ENCODE results near the gene EEF1A1. TPM values are rescaled to one million over a fixed set of nuclear protein-coding genes. Genes with fewer than 3 reads are reported as not detected.
A peak's percentile ranks its signal among the peaks of the same experiment; 100 is the strongest.
"Not testable (repeated sequence)": the region's sequence is repeated elsewhere in the genome, so short reads cannot be mapped to it uniquely, and the experiment has no call there.

The EEF1A1 gene
- total and polyA plus RNA-seq, 5 donors: 2,506 to 6,620 (median 4,687) TPM

- 22% methylated on average over 15 of the region's 19 CpGs for WGBS
- not testable (repeated sequence) for H3K4me3 ChIP-seq (ENCODE audit: low read length); ATAC-seq; H3K27me3 ChIP-seq (ENCODE audit: control insufficient read depth, insufficient read depth); H3K9me3 ChIP-seq (ENCODE audit: control insufficient read depth, low read length); H3K27ac ChIP-seq (ENCODE audit: low read length); H3K4me1 ChIP-seq (ENCODE audit: control insufficient read depth, insufficient read depth, low read length); DNase-seq
- intact Hi-C loops (cut with DNase I): loop anchor here in 3 of 4 donors (5.0 to 10.0 kb wide), 4 partner anchors 86 to 134 kb away; partner anchors contain the start of gene SLC17A5 (in 1 of the 3)
Measured at GRCh38 chr6:73518100-73518981, 2.5 kb downstream of the EEF1A1 start.

GRCh38 chr6:73516514-73517489 is 4.0 kb downstream of the EEF1A1 start:
- Histone ChIP-seq H3K4me1 (ENCODE audit: control insufficient read depth, insufficient read depth, low read length) (no peaks in the 10 kb centered on the region), H3K4me3 (ENCODE audit: low read length) (no peak overlapping the region), H3K27ac (ENCODE audit: low read length) (no peak overlapping the region), H3K9me3 (ENCODE audit: control insufficient read depth, low read length) (no peaks in the 10 kb centered on the region), H3K27me3 (ENCODE audit: control insufficient read depth, insufficient read depth) (no peaks in the 10 kb centered on the region)
- no peak for ATAC-seq
- no peak for DNase-seq
- intact Hi-C loops (cut with DNase I): loop anchor here in 3 of 4 donors (5.0 to 10.0 kb wide), 4 partner anchors 88 to 135 kb away; partner anchors contain the start of gene SLC17A5 (in 1 of the 3)
- WGBS: 66% methylated on average over 4 of the region's 4 CpGs

- intact Hi-C loops (cut with DNase I): loop anchor here (2.0 to 10.0 kb wide), 5 partner anchors 90 to 137 kb away; partner anchors contain the start of gene SLC17A5 (in 1 of the 4)
- DNase-seq: no peak
- H3K9me3 ChIP-seq (ENCODE audit: control insufficient read depth, low read length): no peaks in the 10 kb centered on the region
- H3K27me3 ChIP-seq (ENCODE audit: control insufficient read depth, insufficient read depth): no peaks in the 10 kb centered on the region
- H3K4me1 ChIP-seq (ENCODE audit: control insufficient read depth, insufficient read depth, low read length): no peaks in the 10 kb centered on the region
- 39% methylated on average over 4 of the region's 4 CpGs for WGBS
- ATAC-seq: peak in 1 of 2 donors; percentile 7
- no peak overlapping the region for H3K4me3 ChIP-seq (ENCODE audit: low read length)
- H3K27ac ChIP-seq (ENCODE audit: low read length): peak overlapping the region; percentile 12
Measured at GRCh38 chr6:73515204-73515655, 5.6 kb downstream of the EEF1A1 start.

GRCh38 chr6:73514746-73515110 is 6.1 kb downstream of the EEF1A1 start:
- Histone ChIP-seq H3K4me1 (ENCODE audit: control insufficient read depth, insufficient read depth, low read length) (no peaks in the 10 kb centered on the region), H3K27ac (ENCODE audit: low read length) (no peak overlapping the region), H3K4me3 (ENCODE audit: low read length) (no peak overlapping the region), H3K27me3 (ENCODE audit: control insufficient read depth, insufficient read depth) (no peaks in the 10 kb centered on the region), H3K9me3 (ENCODE audit: control insufficient read depth, low read length) (no peaks in the 10 kb centered on the region)
- 53% methylated on average over 3 of the region's 3 CpGs for WGBS
- DNase-seq: no peak
- ATAC-seq: peak in 1 of 2 donors; percentile 1
- intact Hi-C loops (cut with DNase I): loop anchor here (2.0 to 10.0 kb wide), 5 partner anchors 90 to 138 kb away; partner anchors contain the start of gene SLC17A5 (in 1 of the 4)

GRCh38 chr6:73513496-73513854 is 7.4 kb downstream of the EEF1A1 start:
- Histone ChIP-seq H3K4me3 (ENCODE audit: low read length) (no peak overlapping the region), H3K27me3 (ENCODE audit: control insufficient read depth, insufficient read depth) (no peaks in the 10 kb centered on the region), H3K9me3 (ENCODE audit: control insufficient read depth, low read length) (no peaks in the 10 kb centered on the region), H3K4me1 (ENCODE audit: control insufficient read depth, insufficient read depth, low read length) (no peaks in the 10 kb centered on the region), H3K27ac (ENCODE audit: low read length) (no peak overlapping the region)
- no peak for ATAC-seq
- intact Hi-C loops (cut with DNase I): loop anchor here in 1 of 4 donors (10.0 kb wide), 1 partner anchor 91 kb away; no protein-coding TSS in a partner anchor
- WGBS: 70% methylated on average over 3 of the region's 3 CpGs
- no peak for DNase-seq

DNA sequence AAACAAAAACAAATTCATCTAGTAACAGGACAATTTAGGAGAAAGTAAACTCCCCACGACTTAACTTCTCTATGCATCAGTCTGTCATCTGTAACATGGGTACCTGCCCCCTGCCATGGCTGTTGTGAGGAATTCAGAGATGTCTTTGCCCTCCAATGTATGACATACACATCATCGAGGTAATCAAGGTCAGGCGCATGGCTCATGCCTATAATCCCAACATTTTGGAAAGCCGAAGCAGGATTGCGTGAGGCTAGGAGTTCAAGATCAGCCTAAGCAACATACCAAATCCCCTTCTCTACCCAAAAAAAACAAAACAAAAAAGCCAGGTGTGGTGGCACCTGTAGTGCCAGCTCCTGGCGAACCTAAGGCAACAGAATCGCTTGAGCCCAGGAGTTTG is 9.0 kb downstream of the EEF1A1 start:
- intact Hi-C loops (cut with DNase I): loop anchor here in 1 of 4 donors (10.0 kb wide), 1 partner anchor 93 kb away; no protein-coding TSS in a partner anchor
- no peak overlapping the region for H3K4me3 ChIP-seq (ENCODE audit: low read length)
- H3K27me3 ChIP-seq (ENCODE audit: control insufficient read depth, insufficient read depth): no peaks in the 10 kb centered on the region
- 93% methylated on average over 7 of the region's 7 CpGs for WGBS
- ATAC-seq (no peak), DNase-seq (no peak)
- no peaks in the 10 kb centered on the region for H3K4me1 ChIP-seq (ENCODE audit: control insufficient read depth, insufficient read depth, low read length)
- no peaks in the 10 kb centered on the region for H3K9me3 ChIP-seq (ENCODE audit: control insufficient read depth, low read length)
- no peak overlapping the region for H3K27ac ChIP-seq (ENCODE audit: low read length)

- DNase-seq (no peak), ATAC-seq (no peak)
- WGBS: 90% methylated on average over 1 of the region's 1 CpG
- no peaks in the 10 kb centered on the region for H3K27me3 ChIP-seq (ENCODE audit: control insufficient read depth, insufficient read depth)
- no peaks in the 10 kb centered on the region for H3K4me1 ChIP-seq (ENCODE audit: control insufficient read depth, insufficient read depth, low read length)
- H3K4me3 ChIP-seq (ENCODE audit: low read length): no peak overlapping the region
- intact Hi-C loops (cut with DNase I): loop anchor here in 1 of 4 donors (10.0 kb wide), 1 partner anchor 95 kb away; no protein-coding TSS in a partner anchor
- H3K27ac ChIP-seq (ENCODE audit: low read length): no peak overlapping the region
- H3K9me3 ChIP-seq (ENCODE audit: control insufficient read depth, low read length): no peaks in the 10 kb centered on the region
Measured at GRCh38 chr6:73509851-73510250, 11.0 kb downstream of the EEF1A1 start.

GRCh38 chr6:73508776-73509175 is 12.1 kb downstream of the EEF1A1 start:
- no peak overlapping the region for H3K27ac ChIP-seq (ENCODE audit: low read length)
- no peak for DNase-seq
- 59% methylated on average over 1 of the region's 1 CpG for WGBS
- no peaks in the 10 kb centered on the region for H3K4me1 ChIP-seq (ENCODE audit: control insufficient read depth, insufficient read depth, low read length)
- H3K4me3 ChIP-seq (ENCODE audit: low read length): no peak overlapping the region
- no peaks in the 10 kb centered on the region for H3K9me3 ChIP-seq (ENCODE audit: control insufficient read depth, low read length)
- no peaks in the 10 kb centered on the region for H3K27me3 ChIP-seq (ENCODE audit: control insufficient read depth, insufficient read depth)
- no peak for ATAC-seq
- intact Hi-C loops (cut with DNase I): no loop called here

DNA sequence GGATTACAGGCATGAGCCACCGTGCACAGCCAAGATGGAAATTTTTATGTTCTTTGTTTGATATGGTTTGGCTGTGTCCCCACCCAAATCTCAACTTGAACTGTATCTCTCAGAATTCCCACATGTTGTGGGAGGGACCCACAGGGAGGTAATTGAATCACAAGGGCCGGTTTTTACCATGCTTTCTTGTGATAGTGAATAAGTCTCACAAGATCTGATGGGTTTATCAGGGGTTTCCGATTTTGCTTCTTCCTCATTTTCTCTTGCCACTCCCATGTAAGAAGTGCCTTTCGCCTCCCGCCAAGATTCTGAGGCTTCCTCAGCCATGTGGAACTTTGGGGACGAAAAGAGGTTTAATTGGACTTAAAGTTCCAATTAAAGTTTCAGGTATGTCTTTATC is 14.6 kb downstream of the EEF1A1 start:
- H3K4me1 ChIP-seq (ENCODE audit: control insufficient read depth, insufficient read depth, low read length): no peaks in the 10 kb centered on the region
- ATAC-seq: no peak
- H3K27ac ChIP-seq (ENCODE audit: low read length): no peak overlapping the region
- no peak overlapping the region for H3K4me3 ChIP-seq (ENCODE audit: low read length)
- no peaks in the 10 kb centered on the region for H3K9me3 ChIP-seq (ENCODE audit: control insufficient read depth, low read length)
- DNase-seq: no peak
- intact Hi-C loops (cut with DNase I): no loop called here
- WGBS: 83% methylated on average over 6 of the region's 6 CpGs
- no peaks in the 10 kb centered on the region for H3K27me3 ChIP-seq (ENCODE audit: control insufficient read depth, insufficient read depth)

DNA sequence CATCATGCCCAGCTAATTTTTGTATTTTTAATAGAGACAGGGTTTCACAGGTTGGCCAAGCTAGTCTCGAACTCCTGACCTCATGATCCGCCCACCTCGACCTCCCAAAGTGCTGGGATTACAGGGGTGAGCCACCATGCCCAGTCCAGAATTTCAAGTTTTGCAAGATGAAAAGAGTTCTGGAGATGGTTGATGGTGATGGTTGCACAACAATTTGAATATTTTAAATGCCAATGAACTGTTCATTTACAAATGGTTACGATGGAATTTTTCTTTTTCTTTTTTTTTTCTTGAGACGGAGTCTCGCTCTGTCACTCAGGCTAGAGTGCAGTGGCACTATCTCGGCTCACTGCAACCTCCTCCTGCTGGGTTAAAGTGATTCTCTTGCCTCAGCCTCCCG is 15.1 kb downstream of the EEF1A1 start:
- H3K9me3 ChIP-seq (ENCODE audit: control insufficient read depth, low read length); H3K27me3 ChIP-seq (ENCODE audit: control insufficient read depth, insufficient read depth); ATAC-seq; H3K4me1 ChIP-seq (ENCODE audit: control insufficient read depth, insufficient read depth, low read length); H3K27ac ChIP-seq (ENCODE audit: low read length); H3K4me3 ChIP-seq (ENCODE audit: low read length); DNase-seq; intact Hi-C loops (cut with DNase I): not testable (repeated sequence)
- WGBS: 95% methylated on average over 8 of the region's 8 CpGs
